OCI-LY1 (cell line): ENCODE measurements around the gene CCBE1.

Experiments used
- H2AFZ ChIP-seq: fragments of 200-600 bp; sonication (generic), shearing (Covaris generic); 2 replicates; pipeline ENCODE4 v1.6.0; 2014; ENCODE audit warnings: antibody characterized with exemption, mild to moderate bottlenecking, low read length
- H3F3A ChIP-seq: fragments of 200-600 bp; sonication (generic), shearing (Covaris generic); 2 replicates; pipeline ENCODE4 v1.6.0; 2014; ENCODE audit warnings: mild to moderate bottlenecking, antibody characterized with exemption, low read length, moderate library complexity; ENCODE audit not compliant: insufficient read depth
- H3K27ac ChIP-seq: fragments of 200-600 bp; sonication (generic); 2 replicates; pipeline ENCODE4 v1.5.1; 2014; ENCODE audit warnings: low read length, mixed run types, mild to moderate bottlenecking, low read depth; ENCODE audit not compliant: poor library complexity, severe bottlenecking
- H3K27me3 ChIP-seq: fragments of 200-600 bp; sonication (generic); 2 replicates; pipeline ENCODE4 v1.6.0; 2014; ENCODE audit warnings: antibody characterized with exemption, mild to moderate bottlenecking, low read length, moderate library complexity; ENCODE audit not compliant: insufficient read depth
- H3K36me3 ChIP-seq: fragments of 200-600 bp; sonication (generic); 2 replicates; pipeline ENCODE4 v1.6.1; 2014; ENCODE audit warnings: mild to moderate bottlenecking, antibody characterized with exemption, low read length, moderate library complexity, mixed read lengths; ENCODE audit not compliant: insufficient read depth
- H3K4me1 ChIP-seq: fragments of 200-600 bp; sonication (generic); 2 replicates; pipeline ENCODE4 v1.5.1; 2014; ENCODE audit warnings: mild to moderate bottlenecking, low read length, moderate library complexity; ENCODE audit not compliant: insufficient read depth, severe bottlenecking
- H3K4me2 ChIP-seq: fragments of 200-600 bp; sonication (generic), shearing (Covaris generic); 2 replicates; pipeline ENCODE4 v1.6.1; 2014; ENCODE audit warnings: low read length
- H3K4me3 ChIP-seq: fragments of 200-600 bp; sonication (generic); 2 replicates; pipeline ENCODE4 v1.5.1; 2014; ENCODE audit warnings: low read length, low read depth, mild to moderate bottlenecking, mixed read lengths; ENCODE audit not compliant: poor library complexity, severe bottlenecking
- H3K79me2 ChIP-seq: fragments of 200-600 bp; shearing (Covaris generic); 2 replicates; pipeline ENCODE4 v1.6.1; 2016; ENCODE audit warnings: mixed run types, low read length, mixed read lengths; ENCODE audit not compliant: insufficient read depth
- H3K9ac ChIP-seq: fragments of 200-600 bp; sonication (generic), shearing (Covaris generic); 2 replicates; pipeline ENCODE4 v1.6.1; 2014; ENCODE audit warnings: mild to moderate bottlenecking, low read length, mixed read lengths
- H3K9me2 ChIP-seq: fragments of 200-600 bp; sonication (generic), shearing (Covaris generic); 2 replicates; pipeline ENCODE4 v1.6.1; 2014; ENCODE audit warnings: low read depth, mild to moderate bottlenecking, low read length, mixed read lengths
- H3K9me3 ChIP-seq: fragments of 200-600 bp; shearing (Covaris generic); 2 replicates; pipeline ENCODE4 v1.6.1; 2014; ENCODE audit warnings: low read length, mixed read lengths
- H4K20me1 ChIP-seq: fragments of 200-600 bp; sonication (generic), shearing (Covaris generic); 2 replicates; pipeline ENCODE4 v1.6.0; 2016; ENCODE audit warnings: mild to moderate bottlenecking, low read length; ENCODE audit not compliant: insufficient read depth
- CTCF ChIP-seq: fragments of 200-600 bp; sonication (generic), shearing (Covaris generic); IDR thresholded peaks from 2 replicates; pipeline ENCODE4 v1.5.1; 2017; ENCODE audit warnings: mild to moderate bottlenecking, antibody characterized with exemption, low read length, moderate library complexity, mixed read lengths
- EZH2 ChIP-seq: fragments of 200-600 bp; sonication (generic), shearing (Covaris generic); IDR thresholded peaks from 2 replicates; pipeline ENCODE4 v1.8.0; 2017; ENCODE audit warnings: borderline replicate concordance, mixed run types, mild to moderate bottlenecking, antibody characterized with exemption, low read length, moderate library complexity, mixed read lengths

CCBE1 gene

DNA sequence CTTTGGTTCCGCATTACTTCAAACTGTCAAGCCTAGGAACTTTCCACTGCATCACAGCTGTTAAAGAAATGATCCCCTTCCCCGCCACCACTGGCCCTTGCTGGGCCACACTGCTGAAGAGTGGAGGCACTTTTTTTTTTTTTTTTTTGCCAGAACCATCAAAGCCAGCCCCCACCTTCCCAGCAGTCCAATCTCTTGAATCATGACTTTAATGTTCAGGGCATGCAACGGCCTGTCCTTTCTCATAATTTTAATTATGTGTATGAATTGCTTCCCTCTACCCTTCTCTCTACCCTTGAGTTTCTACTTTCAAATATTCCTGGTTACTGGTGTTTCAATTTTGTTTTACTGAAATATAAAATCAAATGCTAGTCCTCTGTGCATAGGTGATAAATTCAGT lies 236.1 kb downstream of the CCBE1 start:
- Histone ChIP-seq H3K4me3 (no peak overlapping the region), H3K4me2 (no peak overlapping the region), H3K79me2 (no peaks in the 10 kb centered on the region), H3K9ac (no peak overlapping the region), H3K9me2 (no peaks in the 10 kb centered on the region), H2AFZ (no peak overlapping the region), H4K20me1 (no peaks in the 10 kb centered on the region), H3K9me3 (no peaks in the 10 kb centered on the region), H3K27ac (no peak overlapping the region), H3K4me1 (no peaks in the 10 kb centered on the region), H3K27me3 (no peaks in the 10 kb centered on the region), H3K36me3 (no peaks in the 10 kb centered on the region), H3F3A (no peaks in the 10 kb centered on the region)
- TF ChIP-seq EZH2 (no peak), CTCF (no peak)

GRCh38 chr18:59460072-59460420 lies 237.2 kb downstream of the CCBE1 start:
- Histone ChIP-seq H3F3A (no peaks in the 10 kb centered on the region), H2AFZ (no peak overlapping the region), H3K4me1 (no peaks in the 10 kb centered on the region), H3K4me2 (no peak overlapping the region), H3K9ac (no peak overlapping the region), H3K9me3 (no peaks in the 10 kb centered on the region), H3K36me3 (no peaks in the 10 kb centered on the region), H3K79me2 (no peaks in the 10 kb centered on the region), H3K27ac (no peak overlapping the region), H3K4me3 (no peak overlapping the region), H3K9me2 (no peaks in the 10 kb centered on the region), H4K20me1 (no peaks in the 10 kb centered on the region), H3K27me3 (no peaks in the 10 kb centered on the region)
- no peak for TF ChIP-seq CTCF
- TF ChIP-seq EZH2 = no peak

- TF ChIP-seq EZH2 (no peak), CTCF (peak; percentile 64)
Observed at GRCh38 chr18:59459369-59460071, 237.7 kb downstream of the CCBE1 start.

More at GRCh38 chr18:59459369-59460071, 237.7 kb downstream of the CCBE1 start:
- no peak overlapping the region for H2AFZ ChIP-seq
- H3F3A ChIP-seq = no peaks in the 10 kb centered on the region
- H4K20me1 ChIP-seq = no peaks in the 10 kb centered on the region
- H3K9ac ChIP-seq = no peak overlapping the region
- H3K36me3 ChIP-seq = no peaks in the 10 kb centered on the region
- no peaks in the 10 kb centered on the region for H3K79me2 ChIP-seq
- H3K27me3 ChIP-seq = no peaks in the 10 kb centered on the region
- no peak overlapping the region for H3K4me2 ChIP-seq
- no peaks in the 10 kb centered on the region for H3K9me2 ChIP-seq
- no peak overlapping the region for H3K4me3 ChIP-seq
- H3K27ac ChIP-seq = no peak overlapping the region
- H3K9me3 ChIP-seq = no peaks in the 10 kb centered on the region
- no peaks in the 10 kb centered on the region for H3K4me1 ChIP-seq
